ENCODE measurements around the gene REL. TPM values are rescaled to one million over a fixed set of nuclear protein-coding genes. Genes with fewer than 3 reads are reported as not detected.

The REL gene
- total RNA-seq, 2 experiments from 2014 or later = 49.9 to 81.1 TPM

DNA sequence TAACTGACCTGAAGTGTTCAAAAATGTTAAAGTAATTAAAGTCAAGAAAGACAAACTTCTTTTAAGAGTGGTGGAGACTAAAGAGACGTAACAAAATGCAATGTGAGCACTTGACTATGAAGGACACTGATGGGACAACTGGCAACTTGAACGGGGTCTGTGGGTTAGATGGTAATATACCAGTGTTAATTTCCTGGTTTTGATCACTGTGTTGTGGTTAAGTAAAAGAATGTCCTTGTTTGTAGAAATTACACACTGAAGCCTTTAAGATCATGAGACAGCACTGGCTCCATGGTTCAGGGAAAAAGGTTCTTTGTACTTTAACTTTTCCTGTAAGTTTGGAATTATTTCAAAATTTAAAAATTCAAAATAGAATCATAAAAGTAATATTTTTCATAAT is 58.2 kb downstream of the REL start:
- Histone ChIP-seq H3K36me3 (ENCODE audit: insufficient read depth, low read length) (peaks cover 85% of the 10 kb centered on the region), H3K4me2 (ENCODE audit: low read length) (no peak overlapping the region), H3K4me3 (ENCODE audit: low read depth, low read length, poor library complexity, severe bottlenecking) (no peak overlapping the region), H3K9me3 (ENCODE audit: low read length) (no peaks in the 10 kb centered on the region), H2AFZ (ENCODE audit: low read length) (no peak overlapping the region), H3K27ac (ENCODE audit: low read depth, low read length, poor library complexity, severe bottlenecking) (no peak overlapping the region), H3K79me2 (ENCODE audit: insufficient read depth, low read depth, low read length) (peaks cover 6% of the 10 kb centered on the region; the same call in 1 of the 2 replicates), H3K9me2 (ENCODE audit: insufficient read depth, low read length) (no peaks in the 10 kb centered on the region), H4K20me1 (ENCODE audit: insufficient read depth, low read length) (no peaks in the 10 kb centered on the region), H3K4me1 (ENCODE audit: insufficient read depth, low read length, poor library complexity, severe bottlenecking) (no peaks in the 10 kb centered on the region)
- no peak for DNase-seq (ENCODE audit: low spot score)
- POLR2A ChIA-PET = no interaction called here
- CTCF ChIA-PET (ENCODE audit: unreplicated experiment) = no interaction called here
- intact Hi-C loops (cut with micrococcal nuclease; ENCODE audit: unreplicated experiment) = loop anchor here (5.0 kb wide), 1 partner anchor 58 kb away; no protein-coding TSS in a partner anchor
- TF ChIP-seq EZH2phosphoT487 (IDR thresholded peaks at IDR 0.05; ENCODE audit: borderline replicate concordance, low read depth, low read length) = no peak
- TF ChIP-seq, protein P1, sequence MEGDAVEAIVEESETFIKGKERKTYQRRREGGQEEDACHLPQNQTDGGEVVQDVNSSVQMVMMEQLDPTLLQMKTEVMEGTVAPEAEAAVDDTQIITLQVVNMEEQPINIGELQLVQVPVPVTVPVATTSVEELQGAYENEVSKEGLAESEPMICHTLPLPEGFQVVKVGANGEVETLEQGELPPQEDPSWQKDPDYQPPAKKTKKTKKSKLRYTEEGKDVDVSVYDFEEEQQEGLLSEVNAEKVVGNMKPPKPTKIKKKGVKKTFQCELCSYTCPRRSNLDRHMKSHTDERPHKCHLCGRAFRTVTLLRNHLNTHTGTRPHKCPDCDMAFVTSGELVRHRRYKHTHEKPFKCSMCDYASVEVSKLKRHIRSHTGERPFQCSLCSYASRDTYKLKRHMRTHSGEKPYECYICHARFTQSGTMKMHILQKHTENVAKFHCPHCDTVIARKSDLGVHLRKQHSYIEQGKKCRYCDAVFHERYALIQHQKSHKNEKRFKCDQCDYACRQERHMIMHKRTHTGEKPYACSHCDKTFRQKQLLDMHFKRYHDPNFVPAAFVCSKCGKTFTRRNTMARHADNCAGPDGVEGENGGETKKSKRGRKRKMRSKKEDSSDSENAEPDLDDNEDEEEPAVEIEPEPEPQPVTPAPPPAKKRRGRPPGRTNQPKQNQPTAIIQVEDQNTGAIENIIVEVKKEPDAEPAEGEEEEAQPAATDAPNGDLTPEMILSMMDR (conservative IDR thresholded peaks at IDR 0.05; ENCODE audit: low read length) = no peak
- no TSS peak for BruUV-seq (replicated peaks)

DNA sequence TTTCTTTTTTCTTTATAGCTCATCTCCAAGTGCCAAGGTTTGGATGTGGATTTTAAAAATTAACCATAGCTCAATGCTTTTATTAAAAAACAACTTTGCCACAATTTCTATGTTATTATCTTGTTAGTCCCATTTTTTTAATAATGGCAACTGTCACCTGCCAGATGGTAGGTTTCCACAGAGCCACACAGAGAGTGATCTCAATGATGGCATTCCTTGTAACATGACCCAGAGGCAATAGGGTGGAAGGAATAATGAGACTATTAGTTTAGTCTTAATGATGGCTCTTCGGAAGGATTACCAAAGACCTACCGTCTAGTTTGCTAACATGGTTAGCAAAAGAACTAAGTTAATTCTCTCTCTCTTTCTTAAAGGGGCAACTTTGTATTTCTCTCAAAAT is 64.0 kb downstream of the REL start:
- no peak for DNase-seq (ENCODE audit: low spot score)
- TF ChIP-seq EZH2phosphoT487 (IDR thresholded peaks at IDR 0.05; ENCODE audit: borderline replicate concordance, low read depth, low read length) = no peak
- TF ChIP-seq, protein P1 (conservative IDR thresholded peaks at IDR 0.05; ENCODE audit: low read length) = no peak
- no TSS peak for BruUV-seq (replicated peaks)
- Histone ChIP-seq H3K79me2 (ENCODE audit: insufficient read depth, low read depth, low read length) (no peaks in the 10 kb centered on the region), H3K4me3 (ENCODE audit: low read depth, low read length, poor library complexity, severe bottlenecking) (no peak overlapping the region), H2AFZ (ENCODE audit: low read length) (no peak overlapping the region), H3K4me2 (ENCODE audit: low read length) (no peak overlapping the region), H4K20me1 (ENCODE audit: insufficient read depth, low read length) (no peaks in the 10 kb centered on the region), H3K27ac (ENCODE audit: low read depth, low read length, poor library complexity, severe bottlenecking) (no peak overlapping the region), H3K36me3 (ENCODE audit: insufficient read depth, low read length) (peaks cover 39% of the 10 kb centered on the region), H3K9me2 (ENCODE audit: insufficient read depth, low read length) (no peaks in the 10 kb centered on the region), H3K4me1 (ENCODE audit: insufficient read depth, low read length, poor library complexity, severe bottlenecking) (no peaks in the 10 kb centered on the region), H3K9me3 (ENCODE audit: low read length) (no peaks in the 10 kb centered on the region)
- intact Hi-C loops (cut with micrococcal nuclease; ENCODE audit: unreplicated experiment) = no loop called here
- ChIA-PET POLR2A (interaction anchor here (0.6 to 1.5 kb wide), 7 partner anchors 10 to 152 kb away, joined by 3 to 5 read pairs (median 4); no protein-coding TSS in a partner anchor), CTCF (ENCODE audit: unreplicated experiment) (no interaction called here)

DNA sequence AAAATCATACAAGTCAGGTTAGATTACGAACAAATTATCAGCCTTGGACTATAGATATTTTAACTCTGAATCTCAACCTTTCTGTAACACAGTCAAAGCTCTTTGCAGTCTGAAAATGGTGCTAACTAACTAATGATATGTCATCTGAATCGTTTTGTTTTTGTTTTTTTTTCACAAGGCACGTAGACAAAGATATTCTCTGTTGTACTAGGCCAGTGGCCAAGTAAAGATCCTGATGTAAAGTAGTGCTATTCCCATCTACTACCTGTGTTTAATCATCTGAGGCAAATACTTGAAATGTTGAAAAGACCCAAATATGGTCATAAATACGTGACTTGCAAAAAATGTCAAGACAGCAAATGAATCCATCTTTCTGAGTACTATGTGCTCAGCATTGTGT is 65.7 kb downstream of the REL start:
- intact Hi-C loops (cut with micrococcal nuclease; ENCODE audit: unreplicated experiment) = no loop called here
- H3K9me3 ChIP-seq (ENCODE audit: low read length) = no peaks in the 10 kb centered on the region
- no peak for DNase-seq (ENCODE audit: low spot score)
- no peaks in the 10 kb centered on the region for H3K4me1 ChIP-seq (ENCODE audit: insufficient read depth, low read length, poor library complexity, severe bottlenecking)
- no peak overlapping the region for H2AFZ ChIP-seq (ENCODE audit: low read length)
- no peak overlapping the region for H3K4me2 ChIP-seq (ENCODE audit: low read length)
- no TSS peak for BruUV-seq (replicated peaks)
- H3K4me3 ChIP-seq (ENCODE audit: low read depth, low read length, poor library complexity, severe bottlenecking) = no peak overlapping the region
- H3K36me3 ChIP-seq (ENCODE audit: insufficient read depth, low read length) = peaks cover 36% of the 10 kb centered on the region
- no peak overlapping the region for H3K27ac ChIP-seq (ENCODE audit: low read depth, low read length, poor library complexity, severe bottlenecking)
- ChIA-PET CTCF (ENCODE audit: unreplicated experiment) (no interaction called here), POLR2A (interaction anchor here (0.6 to 0.7 kb wide), 4 partner anchors 73 to 165 kb away, joined by 3 to 4 read pairs (median 4); no protein-coding TSS in a partner anchor)
- H3K9me2 ChIP-seq (ENCODE audit: insufficient read depth, low read length) = no peaks in the 10 kb centered on the region
- no peaks in the 10 kb centered on the region for H4K20me1 ChIP-seq (ENCODE audit: insufficient read depth, low read length)
- TF ChIP-seq EZH2phosphoT487 (IDR thresholded peaks at IDR 0.05; ENCODE audit: borderline replicate concordance, low read depth, low read length) = no peak
- TF ChIP-seq, protein P1 (conservative IDR thresholded peaks at IDR 0.05; ENCODE audit: low read length) = no peak
- H3K79me2 ChIP-seq (ENCODE audit: insufficient read depth, low read depth, low read length) = no peaks in the 10 kb centered on the region

All from OCI-LY7 (cell line).